ENCODE measurements around the gene IFNA5.

DNA sequence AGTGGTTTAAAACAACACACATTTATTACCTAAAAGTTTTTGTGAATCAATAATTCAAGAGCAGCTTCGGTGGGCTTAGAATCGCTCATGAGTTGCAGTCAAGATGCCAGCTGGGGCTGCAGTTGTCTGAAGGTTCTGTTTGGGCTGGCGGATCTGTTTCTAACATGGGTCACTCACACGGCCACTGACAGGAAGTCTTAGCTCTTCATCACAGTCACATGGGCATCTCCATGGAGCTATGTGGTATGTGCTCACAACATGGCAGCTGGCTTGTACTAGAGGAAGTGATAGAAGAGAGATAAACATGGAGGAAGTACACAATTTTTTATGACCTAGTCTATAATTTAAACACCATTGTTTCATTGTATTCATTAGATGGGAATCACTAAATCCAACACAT, 18.9 kb upstream of the IFNA5 start:
- TF ChIP-seq POLR2A (IDR thresholded peaks at IDR 0.05; ENCODE audit: low read depth, low read length) (no peak), POLR2AphosphoS5 (IDR thresholded peaks at IDR 0.05; ENCODE audit: low read depth, low read length) (0 out of 2 replicates have a peak, but pooled peaks have one; percentile 6), TAF1 (IDR thresholded peaks at IDR 0.05; ENCODE audit: low read depth, low read length) (no peak)
